Ascending aorta (tissue), 2 donors: ENCODE measurements around the gene GSN. TPM values are rescaled to one million over a fixed set of nuclear protein-coding genes. Genes with fewer than 3 reads are reported as not detected.

Experiments used
- DNase-seq, 2 donors: peaks; one replicate each; pipeline ENCODE4 v3.0.0-alpha.2; 2019; ENCODE audit warnings: low spot score in 2 of 2
- H3K27ac ChIP-seq, 2 donors: fragments of 200-600 bp; sonication (generic); one replicate each; pipeline ENCODE4 v1.5.1; 2016 to 2017; ENCODE audit warnings: mild to moderate bottlenecking in 1 of 2
- H3K27me3 ChIP-seq: fragments of 200-600 bp; sonication (generic); one replicate; pipeline ENCODE4 v1.5.1; 2017
- H3K36me3 ChIP-seq, 2 donors: fragments of 200-600 bp; sonication (generic); one replicate each; pipeline ENCODE4 v1.5.1; 2016
- H3K4me1 ChIP-seq, 2 donors: fragments of 200-600 bp; sonication (generic); one replicate each; pipeline ENCODE4 v1.5.1; 2016 to 2017; ENCODE audit warnings: mild to moderate bottlenecking in 1 of 2
- H3K4me3 ChIP-seq, 2 donors: fragments of 200-600 bp; sonication (generic); one replicate each; pipeline ENCODE4 v1.5.1; 2016 to 2017; ENCODE audit warnings: mild to moderate bottlenecking in 1 of 2
- H3K9me3 ChIP-seq, 2 donors: fragments of 200-600 bp; sonication (generic); one replicate each; pipeline ENCODE4 v1.5.1; 2016
- CTCF ChIP-seq, 3 experiments: fragments of 200-600 bp in 2 of 3; fragments of 450-650 bp in 1 of 3; sonication (generic) in 2 of 3; IDR thresholded peaks; one replicate each; pipeline ENCODE4 v1.5.1; 2016 to 2019; ENCODE audit warnings: antibody characterized with exemption in 3 of 3, mild to moderate bottlenecking in 1 of 3, moderate library complexity in 1 of 3
- intact Hi-C: fragments of 100-400 bp; cut with DNase I; formaldehyde crosslinking; loops from one replicate; pipeline ENCODE4 v1.15.1; 2023
- total RNA-seq: library from RNA; depleted of rRNA; stranded (reverse); fragments of >200 nt; gene quantifications from one replicate; pipeline ENCODE4 v1.1.0, GENCODE V29; 2016

The GSN gene
- total RNA-seq: 3,012 TPM

- intact Hi-C loops: loop anchor here (2.0 kb wide), 3 partner anchors 19 to 103 kb away; partner anchors contain the start of gene STOM
- peak in 1 of 3 experiments; percentile 33 for TF ChIP-seq CTCF (IDR thresholded peaks at IDR 0.05)
- Histone ChIP-seq H3K27ac (peak within 1 kb of the TSS; percentile 98 to 99), H3K27me3 (no peaks in the 10 kb centered on the region), H3K9me3 (no peaks in the 10 kb centered on the region), H3K4me3 (peak within 1 kb of the TSS; percentile 90 to 99), H3K4me1 (peaks cover 23 to 36% of the 10 kb centered on the region in 2 donors), H3K36me3 (no peaks in the 10 kb centered on the region)
- peak in 1 of 2 donors; percentile 91 for DNase-seq
Measured at GRCh38 chr9:121267689-121268597, at the start of gene GSN. Gene GSN (plus strand): TSS chr9:121268162. CDS start chr9:121301972, 33,810 bp downstream.

GRCh38 chr9:121218357-121219027 is 49.5 kb upstream of the GSN start:
- H3K27ac ChIP-seq: no peak overlapping the region
- no peaks in the 10 kb centered on the region for H3K36me3 ChIP-seq
- no peak for TF ChIP-seq CTCF (IDR thresholded peaks at IDR 0.05)
- H3K4me1 ChIP-seq: no peaks in the 10 kb centered on the region
- no peaks in the 10 kb centered on the region for H3K9me3 ChIP-seq
- H3K4me3 ChIP-seq: no peak overlapping the region
- no peaks in the 10 kb centered on the region for H3K27me3 ChIP-seq
- intact Hi-C loops: no loop called here
- DNase-seq: peak in 1 of 2 donors; percentile 40

- Histone ChIP-seq H3K27ac (no peak overlapping the region), H3K27me3 (no peaks in the 10 kb centered on the region), H3K4me1 (no peaks in the 10 kb centered on the region), H3K36me3 (no peaks in the 10 kb centered on the region), H3K9me3 (no peaks in the 10 kb centered on the region), H3K4me3 (no peak overlapping the region)
- no peak for TF ChIP-seq CTCF (IDR thresholded peaks at IDR 0.05)
- DNase-seq: peak in 1 of 2 donors; percentile 21
- intact Hi-C loops: no loop called here
Measured at GRCh38 chr9:121219530-121219929, 48.4 kb upstream of the GSN start.

GRCh38 chr9:121220996-121221663 is 46.8 kb upstream of the GSN start:
- no peak overlapping the region for H3K4me3 ChIP-seq
- H3K9me3 ChIP-seq: no peaks in the 10 kb centered on the region
- H3K27ac ChIP-seq: no peak overlapping the region
- intact Hi-C loops: no loop called here
- no peaks in the 10 kb centered on the region for H3K4me1 ChIP-seq
- H3K36me3 ChIP-seq: no peaks in the 10 kb centered on the region
- no peak for TF ChIP-seq CTCF (IDR thresholded peaks at IDR 0.05)
- H3K27me3 ChIP-seq: no peaks in the 10 kb centered on the region
- DNase-seq: peak in 1 of 2 donors; percentile 61

- intact Hi-C loops: no loop called here
Measured at GRCh38 chr9:121221664-121222055, 46.3 kb upstream of the GSN start.

More at GRCh38 chr9:121221664-121222055, 46.3 kb upstream of the GSN start:
- H3K36me3 ChIP-seq: no peaks in the 10 kb centered on the region
- no peak overlapping the region for H3K4me3 ChIP-seq
- H3K27ac ChIP-seq: no peak overlapping the region
- H3K27me3 ChIP-seq: no peaks in the 10 kb centered on the region
- DNase-seq: no peak
- H3K4me1 ChIP-seq: no peaks in the 10 kb centered on the region
- TF ChIP-seq CTCF (IDR thresholded peaks at IDR 0.05): no peak
- H3K9me3 ChIP-seq: no peaks in the 10 kb centered on the region
